Mammary epithelial cell (primary cell): ENCODE measurements around the gene VWA1.
"Not testable (repeated sequence)": the region's sequence is repeated elsewhere in the genome, so short reads cannot be mapped to it uniquely, and the experiment has no call there.

Experiments used
- CTCF ChIP-seq, 2 donors: IDR thresholded peaks in 1 of 2; conservative IDR thresholded peaks in 1 of 2; 2 replicates each; pipeline ENCODE4 v1.5.1; 2011 to 2012; ENCODE audit warnings: inconsistent platforms in 2 of 2, low read length in 2 of 2, mild to moderate bottlenecking in 2 of 2, control low read depth in 1 of 2, low read depth in 1 of 2; ENCODE audit not compliant: insufficient read depth in 1 of 2; ENCODE audit errors: extremely low read depth in 1 of 2
- EZH2 ChIP-seq: IDR thresholded peaks from 2 replicates; pipeline ENCODE4 v1.6.1; 2012; ENCODE audit warnings: low read length, inconsistent platforms, borderline replicate concordance

DNA sequence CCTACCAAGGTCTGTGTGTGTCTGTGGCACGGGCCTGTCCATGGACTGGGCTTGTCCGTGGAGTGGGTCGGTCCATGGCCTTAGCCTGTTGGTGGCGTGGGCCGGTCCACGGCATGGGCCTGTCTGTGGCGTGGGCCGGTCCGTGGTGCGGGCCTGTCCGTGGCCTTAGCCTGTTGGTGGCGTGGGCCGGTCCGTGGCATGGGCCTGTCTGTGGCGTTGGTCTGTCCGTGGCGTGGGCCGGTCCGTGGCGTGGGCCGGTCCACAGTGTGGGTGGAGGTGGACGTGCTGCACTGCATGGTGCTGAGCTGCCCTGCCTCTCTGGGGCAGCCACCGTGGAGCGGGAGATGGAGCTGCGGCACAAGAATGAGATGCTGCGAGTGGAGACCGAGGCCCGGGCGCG is 46.3 kb downstream of the VWA1 start:
- TF ChIP-seq CTCF (conservative IDR thresholded peaks at IDR 0.05 in 1 of 2, IDR thresholded peaks at IDR 0.05 in 1 of 2; ENCODE audit: extremely low read depth in 1 of 2, insufficient read depth in 1 of 2, low read depth in 1 of 2, low read length in 2 of 2); EZH2: not testable (repeated sequence)
